LNCAP (cell line): ENCODE data around the gene LAS1L.

Experiments
- CTCF ChIP-seq: fragments of 450-650 bp; IDR thresholded peaks from 2 replicates; pipeline ENCODE4 v1.5.1; 2017; ENCODE audit warnings: mild to moderate bottlenecking

LAS1L gene

GRCh38 chrX:65463550-65463949 lies 71.0 kb downstream of the LAS1L start:
- no peak for TF ChIP-seq CTCF
